GM19328 (cell line): ENCODE data around the gene ULK4.
"Not testable (repeated sequence)": the region's sequence is repeated elsewhere in the genome, so short reads cannot be mapped to it uniquely, and the experiment has no call there.

Experiments used
- ATAC-seq: cut with Tn5 transposase; IDR thresholded peaks from one replicate; pipeline ENCODE4 v1.9.1; 2021; ENCODE audit warnings: mild to moderate bottlenecking, moderate library complexity; ENCODE audit not compliant: unreplicated experiment

The ULK4 gene

GRCh38 chr3:41792806-41793205 is 169.1 kb downstream of the ULK4 start:
- no peak for ATAC-seq

- ATAC-seq, result no peak
Observed at GRCh38 chr3:41769106-41769505, 192.8 kb downstream of the ULK4 start.

- no peak for ATAC-seq
Observed at GRCh38 chr3:41768363-41768762, 193.5 kb downstream of the ULK4 start.

- ATAC-seq, result not testable (repeated sequence)
Observed at GRCh38 chr3:41762867-41763266, 199.0 kb downstream of the ULK4 start.

- no peak for ATAC-seq
Observed at GRCh38 chr3:41753651-41754050, 208.3 kb downstream of the ULK4 start.

GRCh38 chr3:41751597-41751996 is 210.3 kb downstream of the ULK4 start:
- ATAC-seq, result no peak

GRCh38 chr3:41749988-41750387 is 211.9 kb downstream of the ULK4 start:
- no peak for ATAC-seq

- ATAC-seq, result no peak
Observed at GRCh38 chr3:41746215-41746614, 215.7 kb downstream of the ULK4 start.

- ATAC-seq, result no peak
Observed at GRCh38 chr3:41742121-41742520, 219.8 kb downstream of the ULK4 start.

GRCh38 chr3:41740374-41740886 is 221.5 kb downstream of the ULK4 start:
- ATAC-seq, result no peak

GRCh38 chr3:41726891-41727290 is 235.0 kb downstream of the ULK4 start:
- no peak for ATAC-seq

GRCh38 chr3:41717641-41718040 is 244.3 kb downstream of the ULK4 start:
- no peak for ATAC-seq

GRCh38 chr3:41716471-41716870 is 245.4 kb downstream of the ULK4 start:
- ATAC-seq, result no peak

- ATAC-seq, result no peak
Observed at GRCh38 chr3:41715376-41715775, 246.5 kb downstream of the ULK4 start.

- ATAC-seq, result no peak
Observed at GRCh38 chr3:41711651-41712050, 250.3 kb downstream of the ULK4 start.

- no peak for ATAC-seq
Observed at GRCh38 chr3:41710646-41711388, 251.1 kb downstream of the ULK4 start.

- not testable (repeated sequence) for ATAC-seq
Observed at GRCh38 chr3:41709213-41709612, 252.7 kb downstream of the ULK4 start.

GRCh38 chr3:41708176-41708575 is 253.7 kb downstream of the ULK4 start:
- no peak for ATAC-seq

- ATAC-seq, result no peak
Observed at GRCh38 chr3:41705893-41706292, 256.0 kb downstream of the ULK4 start.

GRCh38 chr3:41701191-41701698 is 260.7 kb downstream of the ULK4 start:
- no peak for ATAC-seq

GRCh38 chr3:41700155-41700554 is 261.7 kb downstream of the ULK4 start:
- ATAC-seq, result no peak

GRCh38 chr3:41698898-41699297 is 263.0 kb downstream of the ULK4 start:
- ATAC-seq, result no peak

- ATAC-seq, result no peak
Observed at GRCh38 chr3:41697702-41698101, 264.2 kb downstream of the ULK4 start.
